ENCODE results near the gene PLEKHG7.
A peak's percentile ranks its signal among the peaks of the same experiment; 100 is the strongest.

PLEKHG7 gene

GRCh38 chr12:92739113-92739512, 36.3 kb downstream of the PLEKHG7 start:
- H2AK5ac ChIP-seq (ENCODE audit: low read depth, low read length) = no peak overlapping the region
- H4K91ac ChIP-seq (ENCODE audit: low read depth, low read length, poor library complexity) = no peak overlapping the region
- no peak overlapping the region for H3K23ac ChIP-seq (ENCODE audit: low read depth, low read length, poor library complexity)
- no peak overlapping the region for H2BK15ac ChIP-seq (ENCODE audit: low read length)
- no peak overlapping the region for H2BK5ac ChIP-seq (ENCODE audit: low read length)
- WGBS, 2 donors (ENCODE audit: extremely low coverage in 2 of 2, insufficient read length in 2 of 2, insufficient replicate concordance in 1 of 2) = no CpG with 5 or more reads among the region's 4 CpGs
- no peak overlapping the region for H2BK12ac ChIP-seq (ENCODE audit: low read length)
- no peaks in the 10 kb centered on the region for H3K9me3 ChIP-seq (replicated peaks in 1 of 2; ENCODE audit: control insufficient read depth in 2 of 2, insufficient read depth in 1 of 2, low read depth in 1 of 2, low read length in 2 of 2)
- no peak overlapping the region for H3K27ac ChIP-seq (replicated peaks; ENCODE audit: low read length)
- H3K4me2 ChIP-seq (ENCODE audit: insufficient read depth, low read length, poor library complexity, severe bottlenecking) = no peak overlapping the region
- H3K79me1 ChIP-seq (ENCODE audit: low read depth, low read length) = no peaks in the 10 kb centered on the region
- peaks cover 0 to 3% of the 10 kb centered on the region in 2 donors for H3K4me1 ChIP-seq (ENCODE audit: control insufficient read depth in 2 of 2, insufficient read depth in 1 of 2, low read depth in 1 of 2, low read length in 2 of 2)
- no peak overlapping the region for H3K4me3 ChIP-seq (ENCODE audit: low read length in 2 of 2)
- peak overlapping the region; percentile 52 for H2AFZ ChIP-seq (ENCODE audit: low read length)
- no peak overlapping the region for H3K4ac ChIP-seq (ENCODE audit: low read length)
- no peaks in the 10 kb centered on the region for H3K36me3 ChIP-seq (replicated peaks in 1 of 2; ENCODE audit: control insufficient read depth in 2 of 2, insufficient read depth in 2 of 2, low read length in 2 of 2)
- no peak overlapping the region for H3K9ac ChIP-seq (ENCODE audit: low read depth, low read length, poor library complexity)
- no peak overlapping the region for H3K18ac ChIP-seq (ENCODE audit: low read length)
- H3K14ac ChIP-seq (ENCODE audit: low read length) = no peak overlapping the region
- no peak overlapping the region for H2BK120ac ChIP-seq (ENCODE audit: low read depth, low read length)
- H3K27me3 ChIP-seq (ENCODE audit: control insufficient read depth in 3 of 3, insufficient read depth in 3 of 3, low read depth in 1 of 3, low read length in 3 of 3) = no peaks in the 10 kb centered on the region
- H4K8ac ChIP-seq (ENCODE audit: low read depth, low read length) = no peak overlapping the region
- DNase-seq (ENCODE audit: low spot score) = no peak

DNA sequence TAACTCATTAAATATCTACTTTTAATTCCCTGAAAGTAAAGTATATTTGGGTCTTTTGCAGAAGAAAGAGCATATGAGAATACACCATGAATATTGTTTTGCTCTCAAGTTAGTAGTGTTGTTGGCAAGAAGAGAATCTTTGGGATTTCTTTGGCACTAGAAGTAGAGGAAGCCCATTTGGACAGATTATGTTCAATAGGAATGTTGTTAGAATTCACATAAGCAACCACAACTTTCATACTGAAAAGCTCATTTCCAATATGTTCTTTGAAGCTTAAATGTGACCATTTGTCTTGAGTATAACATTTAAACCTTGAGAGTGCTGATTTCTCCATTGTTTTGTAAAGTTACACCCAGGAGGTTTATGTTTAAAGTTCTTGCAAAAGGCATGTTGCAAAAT, 37.6 kb downstream of the PLEKHG7 start:
- no peak overlapping the region for H2AFZ ChIP-seq (ENCODE audit: low read length)

DNA sequence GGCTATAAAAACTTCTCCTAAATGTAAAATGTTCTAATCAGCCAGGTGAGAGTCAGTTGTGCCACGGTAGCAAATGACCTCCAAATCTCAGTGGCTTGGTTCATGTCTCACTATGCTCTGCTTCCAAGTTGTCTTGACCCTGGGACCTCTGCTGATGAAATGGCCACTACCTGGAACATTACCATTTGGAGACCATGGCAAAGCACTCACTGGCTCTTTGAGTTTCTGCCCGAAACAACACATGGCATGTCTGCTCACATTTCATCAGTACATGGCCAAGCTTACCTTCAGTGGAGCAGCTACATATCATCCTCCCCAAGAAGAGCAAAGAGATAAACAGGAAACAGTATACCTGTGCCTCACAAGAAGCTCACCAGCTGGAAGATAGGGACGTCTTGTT, 40.2 kb downstream of the PLEKHG7 start:
- H4K91ac ChIP-seq (ENCODE audit: low read depth, low read length, poor library complexity) = no peak overlapping the region
- no peak overlapping the region for H2AFZ ChIP-seq (ENCODE audit: low read length)
- H3K4me2 ChIP-seq (ENCODE audit: insufficient read depth, low read length, poor library complexity, severe bottlenecking) = no peak overlapping the region
- H2BK120ac ChIP-seq (ENCODE audit: low read depth, low read length) = no peak overlapping the region
- no peaks in the 10 kb centered on the region for H3K36me3 ChIP-seq (replicated peaks in 1 of 2; ENCODE audit: control insufficient read depth in 2 of 2, insufficient read depth in 2 of 2, low read length in 2 of 2)
- peaks cover 0 to 2% of the 10 kb centered on the region in 2 donors for H3K4me1 ChIP-seq (ENCODE audit: control insufficient read depth in 2 of 2, insufficient read depth in 1 of 2, low read depth in 1 of 2, low read length in 2 of 2)
- H3K14ac ChIP-seq (ENCODE audit: low read length) = no peak overlapping the region
- H3K79me1 ChIP-seq (ENCODE audit: low read depth, low read length) = no peaks in the 10 kb centered on the region
- H3K27me3 ChIP-seq (ENCODE audit: control insufficient read depth in 3 of 3, insufficient read depth in 3 of 3, low read depth in 1 of 3, low read length in 3 of 3) = no peaks in the 10 kb centered on the region
- no peak overlapping the region for H2AK5ac ChIP-seq (ENCODE audit: low read depth, low read length)
- WGBS, 2 donors (ENCODE audit: extremely low coverage in 2 of 2, insufficient read length in 2 of 2, insufficient replicate concordance in 1 of 2) = no CpG with 5 or more reads among the region's 3 CpGs
- no peak overlapping the region for H2BK12ac ChIP-seq (ENCODE audit: low read length)
- no peak for DNase-seq (ENCODE audit: low spot score)
- H4K8ac ChIP-seq (ENCODE audit: low read depth, low read length) = no peak overlapping the region
- H3K4me3 ChIP-seq (ENCODE audit: low read length in 2 of 2) = no peak overlapping the region
- no peak overlapping the region for H3K18ac ChIP-seq (ENCODE audit: low read length)
- H3K4ac ChIP-seq (ENCODE audit: low read length) = no peak overlapping the region
- H3K9me3 ChIP-seq (replicated peaks in 1 of 2; ENCODE audit: control insufficient read depth in 2 of 2, insufficient read depth in 1 of 2, low read depth in 1 of 2, low read length in 2 of 2) = no peaks in the 10 kb centered on the region
- no peak overlapping the region for H3K23ac ChIP-seq (ENCODE audit: low read depth, low read length, poor library complexity)
- no peak overlapping the region for H3K27ac ChIP-seq (replicated peaks; ENCODE audit: low read length)
- H2BK15ac ChIP-seq (ENCODE audit: low read length) = no peak overlapping the region
- no peak overlapping the region for H3K9ac ChIP-seq (ENCODE audit: low read depth, low read length, poor library complexity)
- no peak overlapping the region for H2BK5ac ChIP-seq (ENCODE audit: low read length)

More for the DNA sequence above, 37.6 kb downstream of the PLEKHG7 start:
- no peaks in the 10 kb centered on the region for H3K27me3 ChIP-seq (ENCODE audit: control insufficient read depth in 3 of 3, insufficient read depth in 3 of 3, low read depth in 1 of 3, low read length in 3 of 3)
- no peak overlapping the region for H3K4me2 ChIP-seq (ENCODE audit: insufficient read depth, low read length, poor library complexity, severe bottlenecking)
- H3K9me3 ChIP-seq (replicated peaks in 1 of 2; ENCODE audit: control insufficient read depth in 2 of 2, insufficient read depth in 1 of 2, low read depth in 1 of 2, low read length in 2 of 2) = no peaks in the 10 kb centered on the region
- H3K4ac ChIP-seq (ENCODE audit: low read length) = no peak overlapping the region
- no peak overlapping the region for H2BK15ac ChIP-seq (ENCODE audit: low read length)
- no peak overlapping the region for H2AK5ac ChIP-seq (ENCODE audit: low read depth, low read length)
- H4K91ac ChIP-seq (ENCODE audit: low read depth, low read length, poor library complexity) = no peak overlapping the region
- no peak overlapping the region for H2BK120ac ChIP-seq (ENCODE audit: low read depth, low read length)
- H2BK5ac ChIP-seq (ENCODE audit: low read length) = no peak overlapping the region
- H3K23ac ChIP-seq (ENCODE audit: low read depth, low read length, poor library complexity) = no peak overlapping the region
- peaks cover 0 to 3% of the 10 kb centered on the region in 2 donors for H3K4me1 ChIP-seq (ENCODE audit: control insufficient read depth in 2 of 2, insufficient read depth in 1 of 2, low read depth in 1 of 2, low read length in 2 of 2)
- H3K27ac ChIP-seq (replicated peaks; ENCODE audit: low read length) = no peak overlapping the region
- no peaks in the 10 kb centered on the region for H3K79me1 ChIP-seq (ENCODE audit: low read depth, low read length)
- no peak overlapping the region for H3K4me3 ChIP-seq (ENCODE audit: low read length in 2 of 2)
- no peak for DNase-seq (ENCODE audit: low spot score)
- no peaks in the 10 kb centered on the region for H3K36me3 ChIP-seq (replicated peaks in 1 of 2; ENCODE audit: control insufficient read depth in 2 of 2, insufficient read depth in 2 of 2, low read length in 2 of 2)
- H3K9ac ChIP-seq (ENCODE audit: low read depth, low read length, poor library complexity) = no peak overlapping the region
- no peak overlapping the region for H3K18ac ChIP-seq (ENCODE audit: low read length)
- H2BK12ac ChIP-seq (ENCODE audit: low read length) = no peak overlapping the region
- no peak overlapping the region for H3K14ac ChIP-seq (ENCODE audit: low read length)
- H4K8ac ChIP-seq (ENCODE audit: low read depth, low read length) = no peak overlapping the region

GRCh38 chr12:92745856-92746550, 43.2 kb downstream of the PLEKHG7 start:
- H3K23ac ChIP-seq (ENCODE audit: low read depth, low read length, poor library complexity) = no peak overlapping the region
- no peak overlapping the region for H3K27ac ChIP-seq (replicated peaks; ENCODE audit: low read length)
- no peak overlapping the region for H2AFZ ChIP-seq (ENCODE audit: low read length)
- H3K36me3 ChIP-seq (replicated peaks in 1 of 2; ENCODE audit: control insufficient read depth in 2 of 2, insufficient read depth in 2 of 2, low read length in 2 of 2) = no peaks in the 10 kb centered on the region
- H3K9me3 ChIP-seq (replicated peaks in 1 of 2; ENCODE audit: control insufficient read depth in 2 of 2, insufficient read depth in 1 of 2, low read depth in 1 of 2, low read length in 2 of 2) = no peaks in the 10 kb centered on the region
- no peak overlapping the region for H3K4me2 ChIP-seq (ENCODE audit: insufficient read depth, low read length, poor library complexity, severe bottlenecking)
- no peak overlapping the region for H2BK15ac ChIP-seq (ENCODE audit: low read length)
- H3K79me1 ChIP-seq (ENCODE audit: low read depth, low read length) = no peaks in the 10 kb centered on the region
- H3K4me3 ChIP-seq (ENCODE audit: low read length in 2 of 2) = no peak overlapping the region
- H3K18ac ChIP-seq (ENCODE audit: low read length) = no peak overlapping the region
- no peak overlapping the region for H2AK5ac ChIP-seq (ENCODE audit: low read depth, low read length)
- no peak overlapping the region for H2BK12ac ChIP-seq (ENCODE audit: low read length)
- H3K14ac ChIP-seq (ENCODE audit: low read length) = no peak overlapping the region
- H2BK120ac ChIP-seq (ENCODE audit: low read depth, low read length) = no peak overlapping the region
- no peaks in the 10 kb centered on the region for H3K27me3 ChIP-seq (ENCODE audit: control insufficient read depth in 3 of 3, insufficient read depth in 3 of 3, low read depth in 1 of 3, low read length in 3 of 3)
- H3K9ac ChIP-seq (ENCODE audit: low read depth, low read length, poor library complexity) = no peak overlapping the region
- WGBS, 2 donors (ENCODE audit: extremely low coverage in 2 of 2, insufficient read length in 2 of 2, insufficient replicate concordance in 1 of 2) = no CpG with 5 or more reads among the region's 4 CpGs
- DNase-seq (ENCODE audit: low spot score) = no peak
- H3K4ac ChIP-seq (ENCODE audit: low read length) = no peak overlapping the region
- no peak overlapping the region for H2BK5ac ChIP-seq (ENCODE audit: low read length)
- no peak overlapping the region for H4K91ac ChIP-seq (ENCODE audit: low read depth, low read length, poor library complexity)
- no peaks in the 10 kb centered on the region for H3K4me1 ChIP-seq (ENCODE audit: control insufficient read depth in 2 of 2, insufficient read depth in 1 of 2, low read depth in 1 of 2, low read length in 2 of 2)
- H4K8ac ChIP-seq (ENCODE audit: low read depth, low read length) = no peak overlapping the region
